C4-2B (cell line): ENCODE measurements around the gene ISG20L2.

Source experiments
- H3K27ac ChIP-seq: fragments of 450-650 bp; 2 replicates; pipeline ENCODE4 v1.5.1; 2017
- ZFX ChIP-seq: fragments of 450-650 bp; IDR thresholded peaks from 2 replicates; pipeline ENCODE4 v1.6.1; 2017
- TF ChIP-seq, protein P1 (sequence below): fragments of 450-650 bp; conservative IDR thresholded peaks from 2 replicates; pipeline ENCODE4 v1.5.1; 2017; ENCODE audit warnings: mild to moderate bottlenecking

Gene ISG20L2

DNA sequence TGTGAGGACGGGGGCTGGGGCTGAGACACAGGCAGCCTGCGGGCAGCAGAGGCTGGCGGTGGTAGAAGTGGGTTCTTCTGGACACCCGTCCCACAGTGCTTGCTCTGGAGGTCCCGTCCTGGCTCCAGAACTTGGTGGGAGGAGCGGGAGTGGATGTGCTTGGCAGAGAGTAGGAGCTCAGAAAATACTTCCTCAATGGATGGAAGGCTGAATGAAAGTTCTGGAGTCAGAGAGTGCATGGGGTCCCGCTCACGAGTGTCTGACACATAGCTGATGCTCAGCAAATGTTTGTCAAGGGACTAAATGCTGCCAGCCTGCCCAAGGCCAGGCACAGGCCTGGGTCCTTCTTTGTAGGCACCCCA, 37.9 kb downstream of the ISG20L2 start:
- TF ChIP-seq ZFX: no peak
- TF ChIP-seq, protein P1, sequence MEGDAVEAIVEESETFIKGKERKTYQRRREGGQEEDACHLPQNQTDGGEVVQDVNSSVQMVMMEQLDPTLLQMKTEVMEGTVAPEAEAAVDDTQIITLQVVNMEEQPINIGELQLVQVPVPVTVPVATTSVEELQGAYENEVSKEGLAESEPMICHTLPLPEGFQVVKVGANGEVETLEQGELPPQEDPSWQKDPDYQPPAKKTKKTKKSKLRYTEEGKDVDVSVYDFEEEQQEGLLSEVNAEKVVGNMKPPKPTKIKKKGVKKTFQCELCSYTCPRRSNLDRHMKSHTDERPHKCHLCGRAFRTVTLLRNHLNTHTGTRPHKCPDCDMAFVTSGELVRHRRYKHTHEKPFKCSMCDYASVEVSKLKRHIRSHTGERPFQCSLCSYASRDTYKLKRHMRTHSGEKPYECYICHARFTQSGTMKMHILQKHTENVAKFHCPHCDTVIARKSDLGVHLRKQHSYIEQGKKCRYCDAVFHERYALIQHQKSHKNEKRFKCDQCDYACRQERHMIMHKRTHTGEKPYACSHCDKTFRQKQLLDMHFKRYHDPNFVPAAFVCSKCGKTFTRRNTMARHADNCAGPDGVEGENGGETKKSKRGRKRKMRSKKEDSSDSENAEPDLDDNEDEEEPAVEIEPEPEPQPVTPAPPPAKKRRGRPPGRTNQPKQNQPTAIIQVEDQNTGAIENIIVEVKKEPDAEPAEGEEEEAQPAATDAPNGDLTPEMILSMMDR: no peak
- H3K27ac ChIP-seq: no peak overlapping the region

DNA sequence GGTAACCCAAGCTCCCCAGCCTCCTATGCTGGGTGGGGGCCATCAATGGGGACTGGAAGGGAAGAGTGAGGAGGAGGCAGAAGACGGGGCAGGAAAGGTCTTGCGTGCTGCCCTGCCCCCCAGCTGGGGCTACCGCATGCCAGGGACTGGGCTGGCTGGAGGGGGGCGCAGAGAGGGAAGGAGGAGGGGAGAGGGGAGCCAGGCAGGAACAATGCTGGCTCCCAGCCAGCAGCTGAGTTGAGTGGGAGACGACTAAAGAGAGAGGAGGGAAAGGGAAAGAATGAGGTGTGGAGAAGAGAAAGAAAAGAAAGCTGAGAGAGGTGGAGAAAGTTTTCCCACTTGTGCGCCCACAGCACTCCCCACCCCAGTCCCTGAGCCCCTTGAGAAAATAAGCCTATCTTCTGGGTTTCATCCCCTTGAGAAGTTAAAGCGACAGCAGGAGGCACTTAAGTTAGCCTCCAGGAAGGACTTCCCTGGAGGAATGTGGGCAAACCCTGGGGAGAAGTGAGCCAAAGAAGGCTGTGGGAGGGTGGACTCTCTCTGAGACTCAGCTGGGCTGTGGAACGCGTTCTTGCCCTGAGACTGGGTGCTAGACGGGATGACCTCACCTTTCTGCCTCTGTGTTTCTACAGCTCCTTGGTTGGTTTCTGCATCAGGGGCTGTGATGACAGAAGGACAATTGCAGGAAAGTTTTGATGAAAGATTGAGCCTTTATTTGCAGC, 38.5 kb downstream of the ISG20L2 start:
- no peak overlapping the region; the same call in 1 of the 2 replicates for H3K27ac ChIP-seq
- TF ChIP-seq ZFX: no peak
- TF ChIP-seq, protein P1: no peak

DNA sequence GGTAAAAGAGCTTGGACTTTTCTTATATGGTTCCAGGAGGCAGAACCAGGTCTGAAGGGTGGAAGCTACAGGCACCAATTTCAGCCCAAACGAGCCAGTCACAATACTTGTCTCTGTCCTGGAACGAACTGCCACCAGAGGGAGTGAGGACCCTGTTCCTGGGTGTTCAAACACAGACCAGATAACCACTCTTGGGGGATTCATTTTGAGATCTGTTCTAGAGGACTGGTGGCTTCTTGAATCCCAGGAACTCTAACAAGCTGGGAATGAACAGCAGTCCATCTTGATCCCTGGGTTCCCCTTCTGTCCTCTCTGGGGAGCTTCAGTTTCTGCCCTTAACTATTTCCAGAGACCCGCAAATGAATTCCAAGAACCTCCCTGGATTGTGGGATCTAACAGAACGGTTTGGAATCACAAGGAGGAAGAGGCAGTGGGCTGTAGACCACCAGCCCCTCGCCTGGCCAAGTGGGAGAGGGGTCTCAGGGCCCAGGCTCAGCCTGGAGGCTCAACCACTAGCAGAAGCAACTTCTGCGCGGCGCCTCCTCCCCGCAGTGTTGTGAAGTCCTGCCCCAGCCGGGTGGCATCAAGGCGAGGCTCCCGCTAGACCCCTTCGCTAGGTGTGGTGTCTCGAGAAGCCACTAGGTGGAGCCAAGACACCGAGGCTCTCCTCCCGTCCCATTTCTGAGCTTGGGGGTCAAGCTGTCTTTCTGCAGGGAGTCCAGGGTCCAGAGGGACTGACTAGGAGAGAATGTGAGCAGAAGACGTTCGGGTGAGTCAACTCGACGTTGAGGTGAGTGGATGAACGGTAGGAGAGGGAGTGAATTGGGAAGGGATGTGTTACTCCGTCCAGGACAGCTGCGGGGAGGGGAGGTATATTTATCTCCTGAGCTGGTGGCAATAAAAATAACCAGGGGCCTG, 39.3 kb downstream of the ISG20L2 start:
- no peak overlapping the region; the same call in 1 of the 2 replicates for H3K27ac ChIP-seq

DNA sequence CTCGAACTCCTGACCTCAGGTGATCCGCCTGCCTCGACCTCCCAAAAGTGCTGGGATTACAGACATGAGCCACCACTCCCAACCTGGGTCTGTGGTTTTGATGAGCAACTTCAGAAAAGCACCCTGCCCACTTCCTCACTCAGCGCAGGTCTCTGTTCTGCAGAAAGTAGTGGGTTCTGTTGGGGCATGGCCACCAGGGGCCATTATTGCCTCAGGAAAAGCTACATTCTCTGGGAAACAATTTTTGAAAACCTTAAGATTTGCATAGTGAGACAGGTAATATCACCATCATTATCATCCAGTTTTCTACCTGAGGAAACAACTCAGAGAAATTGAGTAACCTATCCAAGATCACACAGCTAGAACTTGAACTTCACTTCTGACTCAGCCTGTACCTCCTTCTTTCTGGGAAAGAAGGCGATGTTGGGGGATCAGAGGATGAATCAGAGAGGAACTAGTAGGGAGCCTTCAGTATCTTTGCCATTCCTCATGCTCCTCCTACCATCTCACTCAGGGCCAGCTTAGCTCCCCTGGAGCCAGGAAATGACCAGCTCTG, 44.3 kb downstream of the ISG20L2 start:
- no peak overlapping the region for H3K27ac ChIP-seq
- TF ChIP-seq ZFX: no peak
- TF ChIP-seq, protein P1: no peak

More for the DNA sequence above, 39.3 kb downstream of the ISG20L2 start:
- TF ChIP-seq ZFX: no peak
- TF ChIP-seq, protein P1: peak; percentile 96

DNA sequence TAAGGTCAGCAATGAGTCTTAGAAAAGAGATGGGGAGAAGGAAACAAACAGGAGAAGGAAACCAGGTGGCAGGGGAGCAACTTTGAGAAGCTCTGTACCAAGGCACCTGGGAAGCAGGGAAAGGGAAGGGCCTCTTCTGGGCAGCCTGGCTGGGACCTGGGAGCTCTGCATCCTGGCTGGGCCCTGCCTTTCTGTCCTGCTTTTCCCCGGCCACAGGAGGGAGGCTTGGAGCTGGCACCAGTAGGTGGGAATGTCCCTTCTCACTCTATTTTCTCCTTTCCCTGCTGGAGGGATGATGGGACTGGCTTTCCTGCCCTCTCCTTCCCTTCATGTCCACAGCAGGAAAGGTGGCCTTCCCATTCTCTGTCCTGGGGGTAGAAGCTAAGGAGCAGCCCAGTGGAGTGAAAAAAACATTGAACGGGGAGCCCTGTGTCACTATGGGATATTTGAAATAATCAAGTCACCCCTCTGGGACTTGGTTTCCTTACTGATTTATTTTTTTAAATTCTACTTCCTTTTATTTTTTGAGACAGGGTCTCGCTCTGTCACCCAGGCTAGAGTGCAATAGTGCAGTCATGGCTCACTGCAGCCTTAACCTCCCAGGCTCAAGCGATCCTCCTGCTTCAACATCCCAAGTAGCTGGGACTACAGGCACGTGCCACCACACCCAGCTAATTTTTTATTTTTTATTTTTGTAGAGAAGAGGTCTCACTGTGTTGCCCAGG, 46.2 kb downstream of the ISG20L2 start:
- TF ChIP-seq, protein P1: no peak
- TF ChIP-seq ZFX: no peak
- no peak overlapping the region for H3K27ac ChIP-seq

DNA sequence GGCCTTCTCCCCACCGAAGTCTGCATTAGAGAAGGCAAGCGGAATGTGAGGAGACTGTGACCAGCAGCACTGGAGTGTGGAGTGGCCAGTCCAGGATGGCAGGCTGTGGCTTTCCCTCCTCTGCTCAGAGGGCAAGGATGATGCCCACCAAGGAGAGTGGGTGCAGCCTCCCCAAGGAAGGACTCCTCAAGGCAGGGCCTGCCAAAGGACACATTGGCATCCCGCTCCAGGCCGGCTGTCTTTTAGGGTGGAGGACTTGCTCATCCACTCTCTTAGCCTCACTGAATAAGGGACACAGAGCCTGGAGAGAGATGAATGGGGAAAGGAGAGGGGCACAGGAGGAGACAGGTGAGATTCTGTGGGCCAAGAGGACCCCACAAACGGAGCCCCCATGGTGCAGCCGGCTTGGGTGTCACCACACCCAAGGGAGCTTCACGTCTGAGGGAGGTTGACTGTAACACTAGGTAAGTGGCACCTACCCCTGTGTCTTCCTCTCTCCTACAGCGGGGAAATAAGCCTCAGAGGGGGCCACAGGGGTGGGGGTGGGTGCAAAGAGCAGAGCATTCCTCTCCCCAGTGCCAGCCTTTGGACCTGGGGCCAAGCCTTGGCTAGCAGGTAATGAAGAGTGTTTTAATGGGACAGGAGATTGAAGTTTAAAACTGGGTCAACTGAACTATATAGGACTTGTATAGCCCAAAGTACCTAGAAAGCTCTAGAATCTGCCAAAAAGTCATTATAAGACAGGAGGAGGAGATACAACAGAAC, 47.2 kb downstream of the ISG20L2 start:
- TF ChIP-seq, protein P1: no peak
- no peak for TF ChIP-seq ZFX
- no peak overlapping the region for H3K27ac ChIP-seq
